CD4-positive, alpha-beta T cell treated with Interleukin-6 for 4 hours (primary cell): ENCODE measurements around the gene GLT1D1.
"Not testable (repeated sequence)": the region's sequence is repeated elsewhere in the genome, so short reads cannot be mapped to it uniquely, and the experiment has no call there.

Source experiments
- DNase-seq: peaks from one replicate; pipeline ENCODE4 v3.0.0-alpha.2; 2020; ENCODE audit warnings: mixed read lengths

GLT1D1 gene

GRCh38 chr12:128820723-128821432 is 32.4 kb upstream of the GLT1D1 start:
- no peak for DNase-seq

DNA sequence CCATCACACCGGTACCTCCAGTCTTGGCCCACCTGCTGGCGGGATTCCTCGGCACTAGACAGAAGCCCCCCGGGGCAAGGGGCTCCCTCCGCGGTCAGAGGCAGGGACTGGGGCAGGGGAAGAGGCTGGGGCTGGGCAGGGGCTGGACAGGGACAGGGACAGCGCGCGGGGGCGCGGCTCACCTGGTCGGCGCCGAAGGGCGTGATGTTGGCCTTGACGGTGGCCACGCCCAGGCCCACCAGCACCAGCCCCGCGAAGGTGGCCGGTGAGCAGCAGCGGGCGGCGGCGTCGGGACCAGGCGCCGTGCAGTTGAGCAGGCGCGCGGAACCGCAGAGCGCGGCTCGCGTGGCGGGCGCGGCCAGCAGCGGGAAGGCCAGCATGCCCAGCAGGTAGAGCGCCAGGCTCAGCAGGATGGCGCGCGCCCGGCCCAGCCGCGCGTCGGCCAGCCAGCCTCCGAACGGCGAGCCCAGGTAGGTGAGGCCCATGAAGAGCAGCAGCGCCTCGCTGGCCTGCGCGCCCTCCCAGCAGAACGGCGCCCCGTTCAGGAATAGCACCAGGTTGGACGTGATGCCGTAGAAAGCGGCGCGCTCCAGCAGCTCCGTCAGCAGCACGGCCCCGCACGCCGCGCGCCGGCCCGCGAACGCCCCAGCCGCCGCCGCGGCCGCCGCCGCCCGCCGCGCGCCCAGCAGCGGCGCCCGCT is 29.9 kb upstream of the GLT1D1 start:
- DNase-seq: peak; percentile 25

GRCh38 chr12:128823916-128824839 is 29.1 kb upstream of the GLT1D1 start, which contains the start of gene SLC15A4:
Gene SLC15A4 (minus strand): TSS chr12:128823958. CDS start chr12:128823943, 15 bp downstream.
- DNase-seq: peak; percentile 88

- DNase-seq: no peak
Measured at GRCh38 chr12:128825835-128826234, 27.4 kb upstream of the GLT1D1 start.

DNA sequence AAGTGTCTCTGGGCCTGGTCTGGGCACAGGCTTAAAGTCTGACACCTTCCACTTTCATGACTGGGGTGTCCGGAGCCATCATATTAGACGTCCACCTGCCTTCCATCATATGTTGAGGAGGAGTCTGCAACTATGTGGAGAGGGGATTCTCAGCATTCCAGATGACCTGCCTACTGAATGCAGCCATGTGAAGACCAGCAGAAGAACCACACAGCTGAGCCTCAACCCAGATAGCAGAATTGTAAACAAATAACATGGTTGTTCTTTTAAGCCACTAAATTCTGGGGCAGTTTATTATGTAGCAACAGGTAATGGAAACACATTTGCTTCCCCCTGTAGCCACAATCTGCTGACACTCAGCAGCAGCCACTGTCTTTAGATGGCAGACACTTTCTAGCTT is 25.6 kb upstream of the GLT1D1 start:
- DNase-seq: no peak

- DNase-seq: no peak
Measured at GRCh38 chr12:128829861-128830504, 23.3 kb upstream of the GLT1D1 start.

GRCh38 chr12:128830505-128830893 is 22.8 kb upstream of the GLT1D1 start:
- DNase-seq: no peak

GRCh38 chr12:128833418-128833817 is 19.9 kb upstream of the GLT1D1 start:
- DNase-seq: no peak

DNA sequence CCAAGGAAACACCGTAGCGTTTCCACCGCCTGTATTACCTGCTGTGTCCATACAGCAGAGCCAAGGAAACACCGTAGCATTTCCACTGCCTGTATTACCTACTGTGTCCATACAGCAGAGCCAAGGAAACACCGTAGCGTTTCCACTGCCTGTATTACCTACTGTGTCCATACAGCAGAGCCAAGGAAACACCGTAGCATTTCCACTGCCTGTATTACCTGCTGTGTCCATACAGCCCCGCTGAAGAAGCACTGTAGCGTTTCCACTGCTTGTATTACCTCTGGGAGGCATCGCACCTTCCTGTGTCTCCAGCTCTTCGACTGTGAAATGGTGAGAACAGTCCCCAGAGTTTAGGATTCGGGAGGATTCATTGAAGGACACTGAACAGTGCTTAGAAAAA is 13.4 kb upstream of the GLT1D1 start:
- DNase-seq: not testable (repeated sequence)

GRCh38 chr12:128840862-128841468 is 12.3 kb upstream of the GLT1D1 start:
- DNase-seq: no peak

DNA sequence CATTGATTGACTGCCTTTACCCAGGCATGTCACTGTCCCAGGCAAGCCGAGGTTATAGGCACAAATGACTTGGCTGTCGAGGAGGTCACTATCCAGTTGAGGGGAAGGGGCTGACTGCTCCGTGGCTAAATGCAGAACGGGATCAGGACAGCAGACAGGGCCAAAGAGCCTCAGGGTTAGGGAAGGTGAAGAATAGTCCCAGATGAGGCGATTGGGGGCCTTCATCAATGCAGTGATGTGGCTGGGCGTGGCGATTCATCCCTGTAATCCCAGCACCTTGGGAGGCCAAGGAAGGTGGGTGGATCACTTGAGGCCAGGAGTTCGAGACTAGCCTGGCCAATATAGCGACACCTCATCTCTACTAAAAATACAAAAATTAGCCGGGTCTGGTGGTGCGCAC is 10.7 kb upstream of the GLT1D1 start:
- DNase-seq: no peak

DNA sequence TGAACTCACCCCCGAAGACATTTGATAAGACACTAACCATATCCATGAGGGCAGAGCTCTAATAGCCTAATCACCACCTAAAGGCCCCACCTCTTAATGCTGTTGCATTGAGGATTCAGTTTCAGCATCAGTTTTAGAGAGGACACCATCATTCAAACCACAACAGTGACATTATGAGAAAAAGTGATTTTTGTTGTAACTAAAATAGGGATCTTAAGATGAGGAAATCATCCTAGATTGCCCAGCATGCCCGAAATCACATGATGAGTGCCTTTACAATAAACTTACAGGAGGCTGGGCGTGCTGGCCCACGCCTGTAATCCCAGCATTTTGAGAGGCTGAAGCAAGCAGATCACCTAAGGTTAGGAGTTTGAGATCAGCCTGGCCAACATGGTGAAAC is 9.7 kb upstream of the GLT1D1 start:
- DNase-seq: no peak

GRCh38 chr12:128844031-128844635 is 9.1 kb upstream of the GLT1D1 start:
- no peak for DNase-seq

DNA sequence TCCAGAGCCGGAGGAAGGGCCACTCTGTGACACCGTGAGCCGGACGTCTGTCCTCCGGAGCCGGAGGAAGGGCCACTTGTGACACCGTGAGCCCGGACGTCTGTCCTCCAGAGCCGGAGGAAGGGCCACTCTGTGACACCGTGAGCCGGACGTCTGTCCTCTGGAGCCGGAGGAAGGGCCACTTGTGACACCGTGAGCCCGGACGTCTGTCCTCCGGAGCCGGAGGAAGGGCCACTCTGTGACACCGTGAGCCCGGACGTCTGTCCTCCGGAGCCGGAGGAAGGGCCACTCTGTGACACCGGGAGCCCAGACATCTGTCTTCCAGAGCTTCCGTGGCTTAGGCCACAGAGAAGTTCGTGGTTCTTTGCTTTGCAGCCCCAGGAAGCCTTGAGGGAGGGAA is 6.6 kb upstream of the GLT1D1 start:
- not testable (repeated sequence) for DNase-seq

DNA sequence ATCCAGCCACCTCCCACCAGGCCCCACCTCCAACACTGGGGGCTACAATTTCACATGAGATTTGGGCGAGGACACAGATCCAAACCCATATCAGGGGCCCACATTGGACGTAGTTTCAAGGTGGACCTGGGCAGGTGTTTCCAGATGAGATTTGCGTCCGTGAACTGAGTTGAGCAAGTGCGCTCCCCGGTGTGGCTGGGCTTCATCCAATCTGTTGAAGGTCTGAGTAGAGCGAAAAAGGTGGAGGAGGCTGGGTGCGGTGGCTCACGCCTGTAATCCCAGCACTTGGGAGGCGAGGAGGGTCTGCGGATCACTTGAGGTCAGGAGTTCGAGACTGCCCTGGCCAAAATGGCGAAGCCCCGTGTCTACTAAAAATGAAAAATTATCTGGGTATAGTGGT is 4.9 kb upstream of the GLT1D1 start:
- no peak for DNase-seq

DNA sequence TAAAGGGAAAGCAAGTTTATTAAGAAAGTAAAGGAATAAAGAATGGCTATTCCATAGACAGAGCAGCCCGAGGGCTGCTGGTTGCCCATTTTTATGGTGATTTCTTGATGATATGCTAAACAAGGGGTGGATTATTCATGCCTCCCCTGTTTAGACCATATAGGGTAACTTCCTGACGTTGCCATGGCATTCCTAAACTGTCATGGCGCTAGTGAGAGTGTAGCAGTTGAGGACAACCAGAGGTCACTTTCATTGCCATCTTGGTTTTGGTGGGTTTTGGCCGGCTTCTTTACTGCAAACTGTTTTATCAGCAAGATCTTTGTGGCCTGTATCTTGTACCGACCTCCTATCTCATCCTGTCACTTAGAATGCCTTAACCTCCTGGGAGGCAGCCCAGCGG is 3.5 kb upstream of the GLT1D1 start:
- DNase-seq: not testable (repeated sequence)

- no peak for DNase-seq
Measured at GRCh38 chr12:128850400-128850799, 2.9 kb upstream of the GLT1D1 start.

DNA sequence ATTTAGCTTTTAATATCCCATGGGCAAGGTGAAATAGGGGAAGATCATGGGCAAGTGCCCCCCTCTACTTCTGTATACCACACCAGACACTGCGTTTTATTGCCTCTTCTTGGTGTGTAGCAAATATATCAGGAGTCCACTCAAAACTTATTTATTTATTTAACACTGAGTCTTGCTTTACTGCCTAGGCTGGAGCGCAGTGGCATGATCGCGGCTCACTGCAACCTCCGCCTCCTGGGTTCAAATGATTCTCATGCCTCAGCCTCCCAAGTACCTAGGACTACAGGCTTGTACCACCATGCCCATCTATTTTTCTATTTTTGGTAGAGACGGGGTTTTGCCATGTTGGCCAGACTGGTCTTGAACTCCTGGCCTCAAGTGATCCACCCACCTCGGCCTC is 1.8 kb upstream of the GLT1D1 start:
- DNase-seq: not testable (repeated sequence)

DNA sequence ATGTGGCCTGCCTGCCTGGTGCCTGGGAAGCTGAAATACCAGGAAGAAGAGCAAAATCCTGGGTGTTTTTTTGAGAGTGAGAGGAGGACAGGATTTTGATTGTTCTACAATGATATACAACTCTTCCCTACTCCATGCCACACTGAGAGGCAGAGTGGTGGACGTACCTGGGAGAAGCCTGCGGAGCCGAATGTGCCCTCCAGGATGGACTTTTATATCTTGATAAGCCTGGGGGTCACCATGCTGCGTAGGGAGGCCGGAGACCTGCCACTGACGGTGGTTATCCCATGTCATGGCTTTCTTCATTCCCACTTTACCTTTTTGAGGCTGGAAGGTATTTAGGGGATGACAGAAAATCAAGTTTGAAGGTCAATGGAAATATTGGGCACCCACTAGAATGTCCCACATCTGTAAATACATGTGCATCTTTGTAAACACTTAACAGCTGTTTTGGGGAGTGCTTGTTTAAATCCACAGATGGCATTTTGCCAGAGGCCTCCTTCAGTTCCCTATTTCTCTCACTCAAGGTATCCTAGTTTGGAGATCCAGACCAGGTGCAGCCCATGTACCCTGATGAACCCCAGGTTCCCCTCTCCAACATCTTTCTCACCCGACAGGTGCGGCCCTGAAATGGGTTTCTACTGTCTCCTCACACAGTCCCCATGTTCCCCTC is 1.1 kb upstream of the GLT1D1 start:
- DNase-seq: no peak

- DNase-seq: no peak
Measured at GRCh38 chr12:128853600-128854197, 421 bp downstream of the GLT1D1 start.
